ENCODE measurements around the gene ZXDC. TPM values are rescaled to one million over a fixed set of nuclear protein-coding genes. Genes with fewer than 3 reads are reported as not detected.
A peak's percentile ranks its signal among the peaks of the same experiment; 100 is the strongest.

Gene ZXDC, protein sequence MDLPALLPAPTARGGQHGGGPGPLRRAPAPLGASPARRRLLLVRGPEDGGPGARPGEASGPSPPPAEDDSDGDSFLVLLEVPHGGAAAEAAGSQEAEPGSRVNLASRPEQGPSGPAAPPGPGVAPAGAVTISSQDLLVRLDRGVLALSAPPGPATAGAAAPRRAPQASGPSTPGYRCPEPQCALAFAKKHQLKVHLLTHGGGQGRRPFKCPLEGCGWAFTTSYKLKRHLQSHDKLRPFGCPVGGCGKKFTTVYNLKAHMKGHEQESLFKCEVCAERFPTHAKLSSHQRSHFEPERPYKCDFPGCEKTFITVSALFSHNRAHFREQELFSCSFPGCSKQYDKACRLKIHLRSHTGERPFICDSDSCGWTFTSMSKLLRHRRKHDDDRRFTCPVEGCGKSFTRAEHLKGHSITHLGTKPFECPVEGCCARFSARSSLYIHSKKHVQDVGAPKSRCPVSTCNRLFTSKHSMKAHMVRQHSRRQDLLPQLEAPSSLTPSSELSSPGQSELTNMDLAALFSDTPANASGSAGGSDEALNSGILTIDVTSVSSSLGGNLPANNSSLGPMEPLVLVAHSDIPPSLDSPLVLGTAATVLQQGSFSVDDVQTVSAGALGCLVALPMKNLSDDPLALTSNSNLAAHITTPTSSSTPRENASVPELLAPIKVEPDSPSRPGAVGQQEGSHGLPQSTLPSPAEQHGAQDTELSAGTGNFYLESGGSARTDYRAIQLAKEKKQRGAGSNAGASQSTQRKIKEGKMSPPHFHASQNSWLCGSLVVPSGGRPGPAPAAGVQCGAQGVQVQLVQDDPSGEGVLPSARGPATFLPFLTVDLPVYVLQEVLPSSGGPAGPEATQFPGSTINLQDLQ
- total RNA-seq, result 37.4 and 45.4 TPM in 2 replicates

DNA sequence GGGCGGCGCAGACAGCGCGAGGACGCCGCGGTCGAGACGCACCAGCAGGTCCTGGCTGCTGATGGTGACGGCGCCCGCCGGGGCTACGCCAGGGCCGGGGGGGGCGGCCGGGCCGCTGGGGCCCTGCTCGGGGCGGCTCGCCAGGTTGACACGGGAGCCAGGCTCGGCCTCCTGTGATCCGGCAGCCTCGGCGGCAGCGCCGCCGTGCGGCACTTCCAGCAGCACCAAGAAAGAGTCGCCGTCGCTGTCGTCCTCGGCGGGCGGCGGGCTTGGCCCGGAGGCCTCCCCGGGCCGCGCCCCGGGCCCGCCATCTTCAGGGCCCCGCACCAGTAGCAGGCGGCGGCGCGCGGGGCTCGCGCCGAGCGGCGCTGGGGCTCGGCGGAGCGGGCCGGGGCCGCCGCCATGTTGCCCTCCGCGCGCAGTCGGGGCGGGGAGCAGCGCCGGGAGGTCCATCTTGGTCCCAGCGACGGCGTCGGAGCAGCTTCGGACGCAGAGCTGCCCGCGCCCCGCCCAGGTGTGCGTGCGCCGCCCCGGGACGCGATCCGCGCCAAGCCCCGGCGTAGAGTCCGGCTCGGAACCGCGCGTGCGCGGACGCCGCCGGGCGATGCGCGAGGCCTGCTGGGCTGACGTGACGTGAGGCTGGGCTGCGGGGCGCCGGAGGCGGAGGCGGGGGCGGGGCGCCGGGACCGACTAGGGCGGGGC, at the start of gene ZXDC:
Gene ZXDC (minus strand): TSS at position 479 of the 702 bp plus-strand sequence. CDS start 26 bp downstream, at position 453.
- Mint-ChIP-seq H3K9me3 (no peaks in the 10 kb centered on the region), H3K4me3 (peak within 1 kb of the TSS; percentile 87), H3K27me3 (no peaks in the 10 kb centered on the region), H3K36me3 (ENCODE audit: low read depth) (peaks cover 30% of the 10 kb centered on the region), H3K27ac (peak within 1 kb of the TSS; percentile 63), H3K4me1 (peaks cover 37% of the 10 kb centered on the region)
- TF ChIP-seq, protein P1, sequence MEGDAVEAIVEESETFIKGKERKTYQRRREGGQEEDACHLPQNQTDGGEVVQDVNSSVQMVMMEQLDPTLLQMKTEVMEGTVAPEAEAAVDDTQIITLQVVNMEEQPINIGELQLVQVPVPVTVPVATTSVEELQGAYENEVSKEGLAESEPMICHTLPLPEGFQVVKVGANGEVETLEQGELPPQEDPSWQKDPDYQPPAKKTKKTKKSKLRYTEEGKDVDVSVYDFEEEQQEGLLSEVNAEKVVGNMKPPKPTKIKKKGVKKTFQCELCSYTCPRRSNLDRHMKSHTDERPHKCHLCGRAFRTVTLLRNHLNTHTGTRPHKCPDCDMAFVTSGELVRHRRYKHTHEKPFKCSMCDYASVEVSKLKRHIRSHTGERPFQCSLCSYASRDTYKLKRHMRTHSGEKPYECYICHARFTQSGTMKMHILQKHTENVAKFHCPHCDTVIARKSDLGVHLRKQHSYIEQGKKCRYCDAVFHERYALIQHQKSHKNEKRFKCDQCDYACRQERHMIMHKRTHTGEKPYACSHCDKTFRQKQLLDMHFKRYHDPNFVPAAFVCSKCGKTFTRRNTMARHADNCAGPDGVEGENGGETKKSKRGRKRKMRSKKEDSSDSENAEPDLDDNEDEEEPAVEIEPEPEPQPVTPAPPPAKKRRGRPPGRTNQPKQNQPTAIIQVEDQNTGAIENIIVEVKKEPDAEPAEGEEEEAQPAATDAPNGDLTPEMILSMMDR (IDR thresholded peaks at IDR 0.05), result no peak
- ChIA-PET POLR2A (interaction anchor here (0.5 to 1.9 kb wide), 6 partner anchors 10 to 1598 kb away, joined by 3 to 5 read pairs (median 4); partner anchors contain the start of gene SLC41A3), CTCF (interaction anchor here (1.1 kb wide), 1 partner anchor 276 kb away, joined by 3 read pairs; no protein-coding TSS in a partner anchor)
- intact Hi-C loops (cut with micrococcal nuclease), result loop anchor here (1.0 to 10.0 kb wide), 11 partner anchors 118 to 1741 kb away; partner anchors contain the start of genes ABTB1, CHCHD6, EEFSEC and KLF15
- peak; percentile 92 for DNase-seq
- ATAC-seq (ENCODE audit: low read depth), result peak; percentile 86

DNA sequence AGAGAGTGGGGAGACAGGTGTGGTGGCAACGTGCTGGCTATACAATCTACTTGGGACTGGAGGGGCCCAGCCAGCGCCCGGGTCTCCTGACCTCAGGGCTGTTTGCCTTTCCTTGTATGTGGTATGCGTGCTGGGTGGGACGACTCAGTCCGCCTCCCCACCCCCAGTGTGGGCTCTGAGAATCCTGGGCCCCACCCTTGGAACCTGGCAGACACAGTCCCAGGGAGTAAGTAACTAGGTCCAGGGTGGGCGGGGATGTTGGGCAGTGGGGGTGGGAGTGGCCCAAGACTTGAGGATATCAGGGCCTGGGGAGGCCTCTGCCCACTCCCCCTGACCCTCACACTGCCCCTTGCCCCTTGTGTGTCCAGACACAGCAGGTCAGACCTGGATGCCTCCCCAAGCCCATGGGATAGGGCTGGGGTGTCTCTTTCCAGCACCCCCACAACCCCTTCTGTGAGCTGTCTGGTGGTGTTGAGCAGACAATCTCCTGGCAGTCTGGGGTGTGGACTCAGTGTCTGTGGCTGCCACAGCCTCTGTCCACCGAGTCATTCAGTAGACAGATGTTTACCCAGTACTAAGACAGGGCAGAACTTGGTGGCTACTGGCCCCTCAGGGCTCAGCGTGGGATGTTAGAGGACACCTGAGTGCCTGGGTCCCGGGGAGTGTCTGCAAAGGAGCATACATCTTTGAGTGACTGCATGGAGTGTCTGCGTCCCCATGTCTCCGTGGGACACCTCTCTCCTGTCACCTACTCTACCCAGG, 49.6 kb upstream of the ZXDC start:
- CTCF ChIA-PET, result interaction anchor here (3.7 kb wide), 1 partner anchor 1023 kb away, joined by 47 read pairs; no protein-coding TSS in a partner anchor
- intact Hi-C loops (cut with micrococcal nuclease), result loop anchor here (10.0 kb wide), 2 partner anchors 130 to 230 kb away; partner anchors contain the start of gene TXNRD3

DNA sequence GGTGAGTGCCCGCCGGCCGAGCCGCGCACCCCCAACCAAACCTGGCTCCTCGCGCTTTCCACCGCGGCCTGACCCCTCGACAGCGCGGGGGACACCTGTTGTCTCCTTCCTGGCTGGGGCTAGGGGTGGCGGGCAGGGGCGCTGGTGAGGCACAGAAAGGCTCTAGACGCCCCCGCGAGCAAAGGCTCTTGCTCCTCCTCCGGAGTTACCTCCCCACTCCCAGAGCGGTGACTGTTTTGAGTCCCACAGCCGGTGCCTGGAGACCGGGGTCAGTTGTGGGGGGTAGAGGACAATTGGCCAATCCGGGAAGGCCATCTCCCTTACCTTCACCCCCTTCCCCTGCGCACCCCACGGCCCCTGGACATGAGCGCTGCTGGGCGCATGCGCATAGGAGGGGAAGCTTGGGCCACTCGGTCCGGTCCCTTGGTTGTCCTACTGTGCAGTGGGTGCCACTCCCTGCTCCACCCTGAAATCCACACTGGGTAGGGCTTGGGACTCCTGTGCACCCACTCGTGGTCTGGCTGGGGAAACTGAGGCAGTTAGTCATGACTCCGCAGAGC, 48.8 kb upstream of the ZXDC start:
- Mint-ChIP-seq H3K36me3 (ENCODE audit: low read depth) (no peaks in the 10 kb centered on the region), H3K4me1 (no peaks in the 10 kb centered on the region), H3K9me3 (no peaks in the 10 kb centered on the region), H3K27ac (no peak overlapping the region), H3K27me3 (peaks cover 24% of the 10 kb centered on the region), H3K4me3 (no peak overlapping the region)
- TF ChIP-seq, protein P1 (IDR thresholded peaks at IDR 0.05), result no peak
- DNase-seq, result no peak
- intact Hi-C loops (cut with micrococcal nuclease), result loop anchor here (10.0 kb wide), 2 partner anchors 130 to 230 kb away; partner anchors contain the start of gene TXNRD3
- no peak for ATAC-seq (ENCODE audit: low read depth)
- ChIA-PET CTCF (interaction anchor here (3.7 kb wide), 1 partner anchor 1024 kb away, joined by 47 read pairs; no protein-coding TSS in a partner anchor), POLR2A (no interaction called here)

More for the DNA sequence above, 49.6 kb upstream of the ZXDC start:
- Mint-ChIP-seq H3K4me3 (no peak overlapping the region), H3K27ac (no peak overlapping the region), H3K36me3 (ENCODE audit: low read depth) (no peaks in the 10 kb centered on the region), H3K4me1 (no peaks in the 10 kb centered on the region), H3K9me3 (no peaks in the 10 kb centered on the region), H3K27me3 (peaks cover 23% of the 10 kb centered on the region)
- ATAC-seq (ENCODE audit: low read depth) (no peak), DNase-seq (no peak)
- TF ChIP-seq, protein P1 (IDR thresholded peaks at IDR 0.05), result no peak
- POLR2A ChIA-PET, result no interaction called here

DNA sequence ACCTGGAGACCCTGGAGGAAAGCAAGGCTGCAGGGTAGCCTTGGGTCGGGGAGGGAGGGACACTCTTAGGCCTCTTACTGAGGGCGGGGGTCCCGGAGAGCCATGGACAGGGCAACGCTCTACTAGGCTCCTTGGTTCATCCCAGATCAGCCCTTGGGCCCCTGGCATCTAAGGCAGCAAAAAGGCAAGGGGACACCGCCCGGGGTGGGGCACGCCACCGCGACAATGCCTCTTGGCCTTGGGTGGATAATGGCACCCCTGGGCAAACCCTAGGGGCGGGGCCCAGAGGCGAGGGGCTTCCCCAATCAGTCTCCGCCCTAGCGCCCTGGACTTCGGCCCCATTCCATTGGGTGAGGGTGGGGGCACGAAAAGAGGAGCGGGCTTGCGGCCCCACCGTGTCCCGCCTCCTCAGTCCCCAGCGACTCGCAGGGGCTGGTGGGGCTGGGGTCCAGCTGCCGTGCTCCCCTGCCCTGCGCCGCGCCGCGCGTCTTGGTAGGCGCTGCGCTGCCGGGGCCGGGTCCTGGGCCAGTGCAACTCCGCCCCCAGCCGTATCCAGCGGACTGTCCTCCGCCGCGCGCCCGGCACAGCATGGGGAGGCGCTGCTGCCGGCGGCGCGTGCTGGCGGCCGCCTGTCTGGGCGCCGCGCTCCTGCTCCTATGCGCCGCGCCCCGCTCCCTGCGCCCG, 48.2 kb upstream of the ZXDC start, which contains the start of gene CHST13:
Gene CHST13 (plus strand): TSS at position 411 of the 684 bp plus-strand sequence. CDS start 178 bp downstream, at position 589.
- H3K27me3 Mint-ChIP-seq, result peaks cover 24% of the 10 kb centered on the region
- intact Hi-C loops (cut with micrococcal nuclease), result loop anchor here (2.0 to 10.0 kb wide), 3 partner anchors 131 to 459 kb away; partner anchors contain the start of genes PLXNA1 and TXNRD3
- POLR2A ChIA-PET, result no interaction called here
- H3K27ac Mint-ChIP-seq, result no peak within 1 kb of the TSS
- CTCF ChIA-PET, result interaction anchor here (1.4 to 3.7 kb wide), 3 partner anchors 9 to 1024 kb away, joined by 4 to 47 read pairs (median 15); no protein-coding TSS in a partner anchor
- H3K4me3 Mint-ChIP-seq, result no peak within 1 kb of the TSS
- H3K9me3 Mint-ChIP-seq, result no peaks in the 10 kb centered on the region
- TF ChIP-seq, protein P1 (IDR thresholded peaks at IDR 0.05), result no peak
- DNase-seq, result no peak
- no peak for ATAC-seq (ENCODE audit: low read depth)
- H3K4me1 Mint-ChIP-seq, result no peaks in the 10 kb centered on the region
- no peaks in the 10 kb centered on the region for H3K36me3 Mint-ChIP-seq (ENCODE audit: low read depth)

Measured in activated B cell treated with CpG ODN at 0.5 μM for 24 hours (primary cell).